Duodenal mucosa (tissue), 2 donors: ENCODE results near the gene ADRA1B.
"Not testable (repeated sequence)": the region's sequence is repeated elsewhere in the genome, so short reads cannot be mapped to it uniquely, and the experiment has no call there.

Experiments used
- H3K27ac ChIP-seq: one replicate; pipeline ENCODE4 v1.7.0; 2013; ENCODE audit warnings: low read depth, low read length
- H3K27me3 ChIP-seq, 2 donors: one replicate each; pipeline ENCODE4 v1.7.0; 2013; ENCODE audit warnings: low read length in 2 of 2, control low read depth in 1 of 2; ENCODE audit not compliant: insufficient read depth in 2 of 2, control insufficient read depth in 1 of 2
- H3K36me3 ChIP-seq, 2 donors: one replicate each; pipeline ENCODE4 v1.7.0; 2013; ENCODE audit warnings: low read length in 2 of 2, control low read depth in 1 of 2; ENCODE audit not compliant: insufficient read depth in 2 of 2, control insufficient read depth in 1 of 2
- H3K4me1 ChIP-seq, 2 donors: one replicate each; pipeline ENCODE4 v1.7.0; 2013; ENCODE audit warnings: low read length in 2 of 2, control low read depth in 1 of 2; ENCODE audit not compliant: insufficient read depth in 2 of 2, control insufficient read depth in 1 of 2
- H3K4me3 ChIP-seq, 2 donors: one replicate each; pipeline ENCODE4 v1.7.0; 2013; ENCODE audit warnings: low read length in 2 of 2, low read depth in 1 of 2
- H3K9ac ChIP-seq, 2 donors: one replicate each; pipeline ENCODE4 v1.7.0; 2013; ENCODE audit warnings: low read length in 2 of 2, low read depth in 1 of 2
- H3K9me3 ChIP-seq, 2 donors: one replicate each; pipeline ENCODE4 v1.7.0; 2013; ENCODE audit warnings: low read length in 2 of 2, control low read depth in 1 of 2; ENCODE audit not compliant: control insufficient read depth in 1 of 2

The ADRA1B gene

GRCh38 chr5:159961176-159962160 is 45.2 kb downstream of the ADRA1B start:
- Histone ChIP-seq H3K27me3 (no peaks in the 10 kb centered on the region), H3K9ac (no peak overlapping the region), H3K9me3 (no peaks in the 10 kb centered on the region), H3K36me3 (no peaks in the 10 kb centered on the region), H3K27ac (no peak overlapping the region), H3K4me1 (peaks cover 0 to 5% of the 10 kb centered on the region in 2 donors), H3K4me3 (no peak overlapping the region)

GRCh38 chr5:159962214-159962613 is 45.9 kb downstream of the ADRA1B start:
- Histone ChIP-seq H3K27me3 (peaks cover 0 to 2% of the 10 kb centered on the region in 2 donors), H3K4me3 (no peak overlapping the region), H3K9me3 (no peaks in the 10 kb centered on the region), H3K9ac (no peak overlapping the region), H3K36me3 (no peaks in the 10 kb centered on the region), H3K4me1 (peaks cover 0 to 5% of the 10 kb centered on the region in 2 donors), H3K27ac (no peak overlapping the region)

GRCh38 chr5:159963935-159964334 is 47.7 kb downstream of the ADRA1B start:
- Histone ChIP-seq H3K27me3 (peaks cover 0 to 10% of the 10 kb centered on the region in 2 donors), H3K36me3 (no peaks in the 10 kb centered on the region), H3K27ac (no peak overlapping the region), H3K9ac (no peak overlapping the region), H3K9me3 (no peaks in the 10 kb centered on the region), H3K4me1 (peaks cover 0 to 4% of the 10 kb centered on the region in 2 donors), H3K4me3 (no peak overlapping the region)

- no peak overlapping the region for H3K27ac ChIP-seq
- H3K9ac ChIP-seq = no peak overlapping the region
- H3K27me3 ChIP-seq = peaks cover 2 to 11% of the 10 kb centered on the region in 2 donors
- H3K36me3 ChIP-seq = no peaks in the 10 kb centered on the region
- H3K9me3 ChIP-seq = no peaks in the 10 kb centered on the region
- no peak overlapping the region for H3K4me3 ChIP-seq
- no peaks in the 10 kb centered on the region for H3K4me1 ChIP-seq
Observed at GRCh38 chr5:159965031-159965837, 49.0 kb downstream of the ADRA1B start.

DNA sequence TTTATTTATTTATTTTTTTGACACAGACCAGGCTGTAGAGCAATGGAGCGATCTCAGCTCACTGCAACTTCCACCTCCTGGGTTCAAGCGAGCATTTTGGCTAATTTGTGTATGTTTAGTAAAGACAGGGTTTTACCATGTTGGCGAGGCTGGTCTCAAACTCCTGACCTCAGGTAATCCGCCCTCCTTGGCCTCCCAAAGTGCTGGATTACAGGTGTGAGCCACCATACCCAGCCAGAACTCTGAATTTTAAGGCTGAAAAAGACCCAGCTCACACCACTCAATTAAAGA is 49.5 kb downstream of the ADRA1B start:
- not testable (repeated sequence) for H3K4me1 ChIP-seq, H3K27ac ChIP-seq, H3K9me3 ChIP-seq, H3K4me3 ChIP-seq, H3K9ac ChIP-seq, H3K36me3 ChIP-seq
- H3K27me3 ChIP-seq = peaks cover 7 to 17% of the 10 kb centered on the region in 2 donors

- Histone ChIP-seq H3K9ac (no peak overlapping the region), H3K9me3 (no peaks in the 10 kb centered on the region), H3K4me3 (no peak overlapping the region), H3K36me3 (no peaks in the 10 kb centered on the region), H3K27me3 (peaks cover 27 to 38% of the 10 kb centered on the region in 2 donors), H3K4me1 (no peaks in the 10 kb centered on the region), H3K27ac (no peak overlapping the region)
Observed at GRCh38 chr5:159969966-159970365, 53.7 kb downstream of the ADRA1B start.

DNA sequence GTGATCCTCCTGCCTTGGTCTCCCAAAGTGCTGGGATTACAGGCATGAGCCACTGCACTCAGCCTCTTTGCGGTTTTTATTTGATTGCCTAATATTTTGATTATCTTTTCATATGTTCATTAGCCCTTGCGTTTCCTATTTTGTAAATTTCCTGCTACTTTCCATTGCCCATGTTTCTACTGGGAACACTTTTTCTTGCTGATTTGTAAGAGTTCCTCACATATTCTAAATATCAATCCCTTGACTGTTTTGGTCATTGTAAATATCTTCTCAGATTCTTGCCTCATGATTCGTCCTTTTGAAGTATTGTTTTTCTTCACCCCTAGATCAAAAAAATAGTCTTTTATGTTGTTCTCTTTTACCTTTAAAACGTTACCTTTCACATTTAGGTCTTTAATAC is 54.8 kb downstream of the ADRA1B start:
- Histone ChIP-seq H3K9me3 (no peaks in the 10 kb centered on the region), H3K9ac (no peak overlapping the region), H3K36me3 (no peaks in the 10 kb centered on the region), H3K27me3 (peaks cover 27 to 38% of the 10 kb centered on the region in 2 donors), H3K27ac (no peak overlapping the region), H3K4me1 (no peaks in the 10 kb centered on the region), H3K4me3 (no peak overlapping the region)

DNA sequence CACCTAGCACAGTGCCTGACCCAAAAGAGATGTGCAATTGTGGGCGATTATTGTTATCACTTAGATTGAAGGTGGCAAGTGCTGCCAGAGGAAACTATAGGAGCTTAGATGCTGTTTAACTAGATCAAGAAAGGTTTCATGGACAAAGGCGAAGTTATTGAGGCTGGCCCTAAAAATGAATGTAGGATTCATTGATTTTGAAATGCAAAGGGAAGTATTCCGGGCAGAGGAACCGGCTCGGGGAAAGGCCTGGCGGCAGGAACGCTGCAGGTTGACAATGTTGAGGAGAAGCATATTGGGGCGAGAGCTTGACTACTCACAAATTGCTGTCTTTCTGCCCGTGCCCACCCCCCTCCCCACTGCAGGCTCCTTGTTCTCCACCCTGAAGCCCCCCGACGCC is 55.2 kb downstream of the ADRA1B start:
- Histone ChIP-seq H3K36me3 (no peaks in the 10 kb centered on the region), H3K27ac (no peak overlapping the region), H3K27me3 (peaks cover 27 to 38% of the 10 kb centered on the region in 2 donors), H3K9me3 (no peaks in the 10 kb centered on the region), H3K4me3 (no peak overlapping the region), H3K9ac (no peak overlapping the region), H3K4me1 (no peaks in the 10 kb centered on the region)

GRCh38 chr5:159971931-159972461 is 55.7 kb downstream of the ADRA1B start:
- peaks cover 27 to 38% of the 10 kb centered on the region in 2 donors for H3K27me3 ChIP-seq
- no peak overlapping the region for H3K9ac ChIP-seq
- H3K4me1 ChIP-seq = no peaks in the 10 kb centered on the region
- no peaks in the 10 kb centered on the region for H3K9me3 ChIP-seq
- no peaks in the 10 kb centered on the region for H3K36me3 ChIP-seq
- no peak overlapping the region for H3K4me3 ChIP-seq
- H3K27ac ChIP-seq = no peak overlapping the region
